Activated CD4-positive, CD25-positive, alpha-beta regulatory T cell treated with anti-CD3 and anti-CD28 coated beads, Interleukin-2, amount 50 U/mL, for 16 hours (primary cell): ENCODE data around the gene MED22.
"Not testable (repeated sequence)": the region's sequence is repeated elsewhere in the genome, so short reads cannot be mapped to it uniquely, and the experiment has no call there.

Experiments
- DNase-seq: peaks from one replicate; pipeline ENCODE4 v3.0.0-alpha.2; 2020; ENCODE audit warnings: low read depth, low spot score

The MED22 gene

DNA sequence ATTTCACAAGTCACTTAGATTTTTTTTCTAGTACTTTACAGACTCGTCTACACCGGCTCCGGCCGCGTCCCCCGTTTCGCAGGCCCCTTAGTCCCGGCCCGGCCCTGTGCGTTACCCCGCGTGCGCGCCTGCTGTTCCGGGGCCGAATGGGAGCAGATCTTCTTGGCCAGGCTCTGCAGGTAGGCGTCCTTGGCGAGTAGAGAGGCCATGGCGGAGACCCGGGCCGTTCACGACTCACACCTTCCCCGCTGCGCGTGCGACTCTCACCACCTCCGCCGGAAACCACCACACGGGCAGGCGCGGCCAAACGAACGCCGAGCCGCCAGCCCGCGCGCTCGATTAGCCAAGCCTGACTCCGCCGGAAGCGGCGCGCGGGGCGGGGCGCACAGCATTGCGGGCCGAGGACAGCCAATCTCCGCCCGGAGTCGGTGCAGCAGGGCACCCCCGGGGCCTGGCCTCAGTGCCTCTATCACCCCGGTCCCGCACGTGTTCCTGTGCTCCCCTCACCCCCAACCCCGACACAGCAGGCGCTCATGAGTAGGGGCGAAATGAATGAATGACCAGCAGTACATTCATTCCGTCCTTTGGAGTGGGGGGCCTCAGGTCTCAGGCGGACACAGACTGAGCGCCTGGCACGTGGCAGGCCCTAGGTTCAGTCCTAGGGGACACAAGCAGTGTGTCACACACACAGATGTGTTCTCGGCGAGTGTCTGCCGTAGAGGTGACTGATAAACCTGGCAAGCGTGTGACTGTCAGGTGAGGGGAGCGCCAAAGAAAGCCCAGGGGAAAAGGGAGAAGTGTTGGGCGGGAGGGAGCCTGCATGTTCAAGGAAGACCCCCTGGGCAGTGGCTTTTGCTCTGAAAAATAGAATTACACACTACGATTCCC is 11.8 kb downstream of the MED22 start, which contains the start of gene SURF6:
Gene SURF6 (minus strand): TSS at position 265 of the 888 bp plus-strand sequence. CDS start 56 bp downstream, at position 209.
- DNase-seq: peak; percentile 88

DNA sequence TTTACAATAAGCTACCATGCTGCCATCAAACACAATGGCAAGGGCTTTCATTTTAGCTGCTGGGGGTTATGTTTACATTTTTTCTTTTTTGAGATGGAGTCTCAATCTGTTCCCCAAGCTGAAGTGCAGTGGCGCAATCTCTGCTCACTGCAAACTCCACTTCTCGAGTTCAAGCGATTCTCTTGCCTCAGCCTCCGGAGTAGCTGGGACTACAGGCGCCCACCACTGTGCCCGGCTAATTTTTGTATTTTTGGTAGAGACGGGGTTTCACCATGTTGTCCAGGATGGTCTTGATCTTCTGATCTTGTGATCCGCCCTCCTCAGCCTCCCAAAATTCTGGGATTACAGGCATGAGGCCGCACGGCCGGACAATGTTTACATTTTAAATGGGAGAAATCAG is 13.0 kb downstream of the MED22 start:
- DNase-seq: not testable (repeated sequence)

DNA sequence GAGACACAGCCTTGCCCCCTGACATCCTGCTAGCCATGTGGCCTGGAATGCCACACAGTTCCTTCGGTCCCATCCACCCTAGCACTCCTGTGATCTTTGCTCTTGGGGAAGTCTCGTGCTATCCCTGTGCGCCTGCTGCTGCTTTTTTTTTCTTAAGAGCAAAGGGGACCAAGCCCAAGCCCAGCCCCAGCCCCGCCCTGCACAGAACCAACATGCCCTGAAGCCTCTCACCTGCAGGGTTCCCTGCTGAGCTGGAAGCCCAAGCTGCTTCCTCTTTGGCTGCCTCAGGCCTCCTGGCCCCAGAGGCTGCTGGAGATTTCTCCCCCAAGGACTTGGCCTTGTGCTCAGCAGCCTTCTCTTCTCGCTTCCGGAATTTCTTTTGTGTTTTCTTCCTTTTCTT is 13.8 kb downstream of the MED22 start:
- no peak for DNase-seq

DNA sequence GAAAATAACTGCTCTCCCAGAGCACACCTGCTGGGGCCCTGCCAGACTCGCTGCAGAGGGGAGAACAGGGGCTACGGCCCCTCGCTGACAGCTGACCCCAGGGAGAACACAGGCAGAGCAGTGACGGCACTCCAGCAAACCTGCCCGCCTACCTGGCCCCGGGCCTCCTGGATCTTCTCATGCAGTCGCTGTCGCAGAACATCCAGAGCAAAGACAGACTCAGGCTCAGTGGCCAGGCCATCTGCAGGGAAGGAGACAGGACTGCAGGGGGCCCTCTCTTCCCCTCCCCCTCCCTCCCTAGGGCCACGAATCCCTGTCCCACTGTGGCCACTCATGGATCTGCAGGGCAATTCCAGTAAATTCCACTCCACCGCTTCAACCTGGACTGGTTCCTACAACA is 14.4 kb downstream of the MED22 start:
- DNase-seq: no peak

DNA sequence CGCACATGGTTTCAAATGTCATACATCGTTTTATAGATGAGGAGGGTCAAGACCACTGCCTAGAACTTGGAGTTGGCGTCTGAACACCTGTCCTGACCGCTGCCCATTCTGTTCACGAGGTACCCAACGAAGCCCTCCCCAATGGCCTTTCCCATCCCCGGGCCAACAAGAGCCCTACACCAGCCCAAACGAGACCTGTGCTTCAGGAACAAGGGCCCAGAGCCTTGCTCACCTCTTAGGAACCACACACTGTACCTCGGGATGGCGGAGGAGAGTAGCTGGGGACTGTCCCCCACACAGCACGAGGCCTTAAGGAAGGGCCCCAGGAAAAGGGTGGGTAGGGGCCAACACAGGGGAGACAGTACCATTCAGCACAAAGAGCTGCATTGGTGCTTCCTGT is 14.9 kb downstream of the MED22 start:
- DNase-seq: no peak

DNA sequence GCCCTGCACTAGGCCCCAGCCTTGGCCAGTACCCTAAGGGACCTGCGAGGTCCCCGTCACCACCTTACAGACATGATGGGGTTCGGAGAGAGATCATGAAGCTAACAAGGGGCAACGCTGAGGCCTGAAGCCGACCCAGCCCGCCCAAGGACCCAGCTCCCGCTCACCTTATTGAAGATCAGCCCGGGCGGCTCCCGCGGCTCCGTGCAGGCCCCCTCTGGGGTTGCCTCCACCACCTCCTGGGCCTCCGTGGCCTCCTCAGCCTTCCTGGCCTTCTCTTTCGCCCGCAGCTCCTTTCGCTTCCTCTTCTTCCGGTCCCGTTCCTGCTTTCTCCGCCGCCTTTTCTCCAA is 15.6 kb downstream of the MED22 start:
- no peak for DNase-seq

DNA sequence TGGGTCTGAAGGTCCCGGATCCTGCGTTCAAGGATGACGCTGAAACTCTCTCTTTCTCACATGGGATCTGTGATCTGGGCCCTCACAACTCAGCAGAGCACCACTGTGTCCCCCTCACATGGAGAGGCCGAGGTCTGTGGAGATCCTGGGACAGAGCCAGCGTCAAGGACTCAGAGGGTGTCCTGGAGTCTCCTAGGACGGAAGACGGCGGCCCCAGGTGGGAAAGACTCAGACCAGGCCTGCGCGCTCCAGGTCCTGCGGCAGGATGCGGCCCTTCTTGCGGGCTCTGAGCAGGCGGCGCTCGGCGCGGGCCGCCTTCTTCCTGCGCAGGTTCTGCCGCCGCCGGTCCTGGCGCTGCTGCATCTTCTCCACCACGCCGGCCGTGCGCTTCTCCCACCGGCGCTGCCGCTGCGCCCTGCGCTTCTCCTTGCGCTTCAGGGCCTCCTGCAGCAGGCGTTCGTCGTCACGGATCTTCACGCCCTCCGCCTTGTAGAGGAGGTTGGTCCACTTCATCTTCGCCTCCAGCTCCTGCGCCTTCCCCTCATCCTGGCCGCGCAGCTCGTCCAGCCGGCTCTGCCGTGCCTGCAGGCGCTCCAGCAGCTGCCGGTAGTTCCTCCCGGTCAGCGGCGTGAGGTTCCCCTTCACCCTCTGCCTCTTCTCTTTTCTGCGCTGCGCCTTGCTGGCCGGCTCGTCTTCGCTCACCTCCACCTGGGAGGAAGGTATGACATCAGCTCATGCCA is 16.1 kb downstream of the MED22 start:
- DNase-seq: no peak

DNA sequence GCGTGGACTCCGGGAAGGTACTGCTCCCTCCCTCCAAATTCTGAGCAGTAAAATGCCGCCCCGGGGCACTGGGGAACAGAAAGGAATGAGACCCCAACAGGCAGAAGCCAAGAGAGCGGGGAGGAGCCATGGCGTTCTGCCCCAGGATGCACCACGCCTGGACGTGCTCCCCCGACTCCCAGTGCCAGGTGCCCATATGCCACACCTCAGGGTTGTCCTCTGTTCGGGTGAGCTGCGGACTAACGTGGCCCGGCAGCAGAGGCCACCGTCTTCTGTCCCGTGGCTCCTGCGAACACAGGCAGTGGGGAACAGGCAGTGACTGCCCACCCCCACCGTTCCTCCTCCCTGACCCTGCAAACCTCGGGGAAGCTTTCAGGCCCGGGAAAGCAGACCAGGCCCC is 16.7 kb downstream of the MED22 start:
- no peak for DNase-seq

DNA sequence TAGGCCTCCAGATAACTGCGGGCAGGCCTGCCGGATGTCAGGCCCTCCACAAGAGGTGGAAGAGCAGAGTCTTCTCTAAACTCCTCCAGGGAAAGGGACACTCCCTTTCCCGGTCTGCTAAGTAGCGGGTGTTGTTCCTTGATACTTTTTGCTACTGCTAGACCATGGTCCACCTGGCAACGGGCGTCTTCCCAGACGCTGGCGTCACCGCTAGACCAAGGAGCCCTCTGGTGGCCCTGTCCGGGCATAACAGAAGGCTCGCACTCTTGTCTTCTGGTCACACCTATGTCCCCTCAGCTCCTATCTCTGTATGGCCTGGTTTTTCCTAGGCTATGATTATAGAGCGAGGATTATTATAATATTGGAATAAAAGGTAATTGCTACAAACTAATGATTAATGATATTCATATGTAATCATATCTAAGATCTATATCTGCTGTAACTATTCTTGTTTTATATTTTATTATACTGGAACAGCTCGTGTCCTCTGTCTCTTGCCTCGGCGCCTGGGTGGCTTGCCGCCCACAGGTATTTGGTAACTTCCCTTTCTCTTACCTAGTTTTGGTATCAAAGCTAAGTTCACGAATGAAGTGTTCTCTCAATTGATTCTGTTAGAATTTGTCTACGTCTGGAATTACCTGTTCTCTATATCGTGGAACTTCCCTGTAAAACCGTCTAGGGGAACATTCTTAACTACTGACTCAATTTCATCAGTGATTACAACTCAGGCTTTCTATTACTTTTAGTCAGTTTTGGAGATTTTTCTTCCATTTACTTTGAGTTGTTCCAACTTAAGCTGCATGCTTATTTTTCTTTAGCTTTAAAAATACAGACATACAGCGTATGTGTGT is 18.4 kb downstream of the MED22 start:
- not testable (repeated sequence) for DNase-seq

DNA sequence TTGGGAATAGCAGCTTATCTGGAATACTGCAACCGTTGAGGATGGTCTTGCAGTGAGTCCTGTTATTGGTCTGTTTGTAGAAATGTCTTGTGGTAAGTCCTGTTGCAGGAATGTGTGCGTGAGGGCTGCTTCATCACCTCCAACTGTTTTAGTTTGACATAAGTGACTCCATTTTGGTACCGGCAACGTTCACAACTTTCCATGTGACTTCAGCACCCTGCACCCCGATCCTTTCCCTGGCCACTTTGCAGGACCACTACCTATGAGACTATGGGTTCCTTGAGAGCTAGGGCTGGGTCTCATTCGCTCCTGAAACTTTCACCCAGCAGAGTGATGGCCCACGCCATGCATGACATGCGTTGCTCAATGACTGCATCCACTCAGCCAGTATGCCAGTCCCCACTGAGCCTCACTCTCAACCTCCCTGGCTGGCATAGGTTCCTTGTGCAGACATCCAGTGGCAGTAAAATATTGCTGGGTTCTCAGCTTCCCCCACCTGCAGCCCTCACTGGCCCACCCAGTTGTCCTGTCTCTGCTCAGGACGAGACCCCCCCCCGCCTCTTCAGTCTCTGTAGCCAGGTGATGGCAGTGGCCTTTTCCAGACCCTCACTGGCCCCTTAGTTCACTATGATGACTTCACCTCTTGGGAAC is 20.0 kb downstream of the MED22 start:
- DNase-seq: no peak

DNA sequence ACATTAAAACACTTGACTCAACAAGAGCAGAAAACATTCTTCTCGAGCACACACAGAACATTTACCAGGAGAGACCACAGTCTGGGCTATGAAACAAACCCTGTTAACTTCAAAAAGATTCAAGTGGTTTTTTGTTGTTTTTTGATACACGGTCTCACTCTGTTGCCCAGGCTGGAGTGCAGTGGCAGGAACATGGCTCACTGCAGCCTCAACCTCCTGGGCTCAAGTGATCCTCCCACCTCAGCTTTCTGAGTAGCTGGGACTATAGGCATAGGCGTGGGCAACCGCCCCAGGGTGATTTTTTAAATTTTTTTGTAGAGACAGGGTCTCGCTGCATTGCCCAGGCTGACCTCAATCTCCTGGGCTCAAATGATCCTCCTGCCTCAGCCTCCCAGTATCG is 20.9 kb downstream of the MED22 start:
- not testable (repeated sequence) for DNase-seq

DNA sequence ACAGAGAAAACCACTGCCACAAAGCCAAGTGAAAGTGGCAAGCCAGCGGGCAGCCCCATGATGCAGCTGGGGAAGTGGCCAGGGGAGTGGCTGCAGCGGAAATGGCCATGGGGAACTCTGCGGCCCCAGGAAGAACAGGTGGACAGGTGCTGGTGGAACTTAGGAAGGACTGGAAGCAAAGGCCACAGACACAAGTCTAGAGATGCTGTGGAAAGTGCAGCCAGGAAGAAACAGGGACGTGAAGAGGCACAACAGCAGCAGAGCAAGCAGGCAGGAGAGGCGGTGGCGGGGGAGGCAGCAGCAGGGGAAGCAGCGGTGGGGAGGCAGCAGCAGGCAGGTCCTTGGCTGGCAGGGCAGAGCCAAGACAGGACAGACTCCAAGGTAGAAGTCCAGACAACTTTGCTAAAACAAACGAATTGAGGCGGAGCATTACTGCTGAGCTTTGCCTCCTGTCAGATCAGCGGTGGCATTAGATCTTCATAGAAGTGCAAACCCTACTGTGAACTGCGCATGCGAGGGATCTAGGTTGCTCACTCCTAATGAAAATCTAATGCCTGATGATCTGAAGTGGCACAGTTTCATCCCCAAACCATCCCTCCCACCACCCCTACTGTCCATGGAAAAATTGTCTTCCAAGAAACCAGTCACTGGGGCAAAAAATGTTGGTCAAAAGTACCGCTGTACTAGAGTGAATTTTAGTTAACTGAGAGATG is 23.8 kb downstream of the MED22 start:
- no peak for DNase-seq

DNA sequence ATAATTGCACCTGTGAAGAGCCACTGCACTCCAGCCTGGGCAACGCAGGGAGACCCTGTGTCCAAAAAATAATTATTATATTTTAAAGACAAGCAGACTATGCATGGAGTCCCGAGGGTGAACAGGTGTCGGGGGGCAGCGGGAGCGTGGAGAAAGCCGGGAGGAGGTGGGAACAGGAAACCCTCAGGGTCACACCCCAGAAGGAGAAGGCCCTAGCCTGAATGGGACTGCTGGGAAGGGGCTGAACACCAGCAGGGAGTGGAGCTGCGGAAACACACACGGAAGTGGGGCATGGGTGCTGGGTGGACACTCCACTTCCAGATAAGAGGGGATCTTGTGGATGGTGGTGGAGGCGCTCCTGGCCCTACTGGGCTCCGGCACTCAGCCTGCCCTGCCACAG is 24.7 kb downstream of the MED22 start:
- no peak for DNase-seq

DNA sequence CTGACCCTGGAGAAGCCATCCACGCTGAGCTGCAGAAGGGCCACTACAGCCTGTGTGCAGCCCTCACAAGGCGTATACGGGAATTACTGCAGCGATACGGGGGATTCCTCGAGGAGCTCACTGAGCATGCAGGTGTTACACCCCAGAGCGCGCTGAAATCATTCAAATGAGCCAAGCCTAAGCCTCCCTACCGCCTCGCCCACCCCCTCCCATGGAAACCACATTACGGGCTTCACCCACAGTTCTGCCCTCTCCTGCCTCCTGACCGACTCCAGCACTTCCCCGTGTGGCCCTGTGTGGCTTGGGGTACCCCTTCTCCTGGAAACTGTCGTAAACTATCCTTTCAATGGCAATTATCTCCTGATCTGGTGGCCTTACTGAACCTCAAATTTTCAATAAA is 25.2 kb downstream of the MED22 start:
- no peak for DNase-seq

DNA sequence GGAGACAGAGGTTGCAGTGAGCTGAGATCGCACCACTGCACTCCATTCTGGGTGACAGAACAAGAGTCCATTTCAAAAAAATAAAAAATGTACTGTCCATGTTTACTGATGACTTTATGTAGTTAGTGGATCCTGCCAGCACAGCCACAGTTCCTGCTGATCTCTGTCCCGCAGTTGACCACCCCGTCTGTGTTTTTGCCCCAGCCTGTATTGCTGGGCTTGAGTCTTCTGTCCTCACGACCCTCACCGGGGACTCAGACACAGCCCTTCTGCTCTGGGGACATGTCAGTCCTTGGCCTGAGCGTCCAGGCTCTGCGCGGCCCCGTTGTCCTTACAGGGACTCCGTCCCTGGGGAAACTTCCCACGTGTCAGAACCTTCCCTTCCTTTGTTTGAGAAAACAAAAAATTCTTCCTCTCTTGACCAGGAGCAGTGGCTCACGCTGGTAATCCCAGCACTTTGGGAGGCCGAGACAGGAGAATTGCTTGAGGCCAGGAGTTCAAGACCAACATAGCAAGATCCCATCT is 26.5 kb downstream of the MED22 start:
- DNase-seq: no peak

DNA sequence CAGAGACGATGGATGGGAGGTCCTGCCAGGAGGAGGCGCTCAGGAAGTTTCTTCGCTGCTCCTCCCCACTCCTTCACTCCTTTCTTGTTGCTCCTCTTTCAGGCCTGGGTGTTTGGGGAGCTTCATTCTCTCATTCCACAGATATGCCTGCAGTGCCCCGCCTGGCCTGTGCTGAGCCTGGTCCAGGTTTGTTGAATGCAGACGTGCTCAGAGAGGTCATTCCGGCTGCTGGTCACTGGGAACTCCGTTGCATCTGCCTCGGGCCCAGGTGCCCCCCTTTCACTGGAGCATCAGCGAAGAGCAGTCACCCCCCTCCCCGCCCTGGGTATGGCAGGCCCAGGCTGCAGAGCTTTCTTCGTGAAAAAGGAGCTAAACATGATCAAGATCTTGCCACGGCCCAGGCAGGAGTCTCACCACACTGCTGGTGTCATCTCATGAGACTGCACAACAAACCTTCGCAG is 27.5 kb downstream of the MED22 start:
- DNase-seq: no peak

DNA sequence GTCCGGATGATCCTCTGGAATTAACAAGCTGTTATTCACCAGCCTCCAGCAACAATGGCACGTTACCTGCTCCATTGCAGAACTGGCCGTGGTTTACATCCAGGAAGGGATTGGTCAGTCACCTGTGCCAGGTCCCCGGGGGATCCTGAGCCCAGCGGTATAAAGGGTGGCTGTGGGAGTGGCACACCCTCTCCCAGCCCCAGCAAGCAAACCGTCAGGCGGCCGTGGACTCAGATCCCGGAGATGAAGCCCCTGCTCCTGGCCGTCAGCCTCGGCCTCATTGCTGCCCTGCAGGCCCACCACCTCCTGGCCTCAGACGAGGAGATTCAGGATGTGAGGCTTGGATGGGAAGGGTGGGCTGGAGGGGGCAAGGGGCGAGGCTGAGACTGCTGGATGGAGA is 30.4 kb downstream of the MED22 start:
- DNase-seq: not testable (repeated sequence)

DNA sequence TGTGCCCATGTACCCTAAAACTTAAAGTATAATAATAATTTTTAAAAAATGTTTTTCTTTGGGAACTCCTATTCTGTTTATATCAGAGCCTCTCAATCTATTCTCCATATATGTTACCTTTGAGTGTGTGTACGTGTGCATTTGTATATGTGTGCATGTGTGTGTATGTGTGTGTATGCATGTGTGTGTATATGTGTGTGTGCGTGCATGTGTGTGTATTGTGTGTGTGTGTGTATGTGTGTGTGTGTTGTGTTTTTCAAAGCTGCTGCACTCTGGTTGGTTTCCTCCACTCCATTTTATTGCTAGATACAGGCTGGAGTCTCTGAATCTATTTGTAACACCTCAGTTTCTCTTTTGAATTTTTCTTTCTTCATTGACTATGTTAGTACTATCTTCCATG is 31.9 kb downstream of the MED22 start:
- no peak for DNase-seq

DNA sequence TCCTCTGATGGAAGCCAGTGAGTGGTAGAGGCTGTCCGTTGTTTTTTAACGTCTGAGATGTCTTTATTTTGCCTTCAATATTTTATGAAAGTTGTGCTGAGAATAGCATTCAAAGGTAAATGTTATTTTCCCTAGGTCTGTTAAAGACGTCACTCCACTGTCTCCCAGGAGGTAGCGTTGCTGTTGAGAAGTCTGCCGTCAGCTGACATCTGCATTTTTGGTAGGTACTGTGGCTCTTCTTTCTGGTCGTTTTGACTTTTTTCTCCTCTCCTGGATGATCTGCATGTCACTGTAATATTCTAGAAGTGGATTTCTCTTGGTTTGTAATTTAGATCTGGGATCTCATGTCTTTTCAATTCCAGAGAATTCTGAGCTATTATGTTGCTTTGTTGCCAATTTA is 38.3 kb downstream of the MED22 start:
- no peak for DNase-seq

DNA sequence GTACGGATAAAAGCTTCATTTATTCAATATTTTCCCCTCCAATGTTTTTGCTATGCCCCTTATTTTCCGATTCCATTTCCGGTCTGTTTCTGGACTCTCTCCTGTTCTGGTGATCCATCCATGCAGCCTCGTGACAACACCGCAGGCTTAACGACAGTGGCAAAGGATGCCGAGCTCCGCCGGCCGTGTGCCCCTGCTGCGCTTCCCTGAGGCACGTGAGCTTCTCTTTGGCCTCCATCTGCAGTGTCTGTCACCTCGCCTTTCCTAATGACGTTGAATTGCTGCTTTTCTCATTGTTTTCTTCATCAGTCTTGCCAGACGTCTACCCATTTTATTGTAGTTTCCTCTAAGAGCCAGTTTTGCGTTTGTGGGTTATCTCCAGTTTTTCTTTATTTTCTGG is 40.6 kb downstream of the MED22 start:
- DNase-seq: no peak
